Calu3 (cell line): ENCODE measurements around the gene APBA1. TPM values are rescaled to one million over a fixed set of nuclear protein-coding genes. Genes with fewer than 3 reads are reported as not detected.

ENCODE experiments used
- BruUV-seq: library from RNA; stranded (reverse); fragments of 400-500 nt; replicated peaks from 2 replicates; lab custom pipeline; 2021; lab: Mats Ljungman, UMichigan
- CTCF ChIA-PET: fragments of 300-600 bp; sonication (Branson Sonifier 250); formaldehyde crosslinking; loops from one replicate; lab custom pipeline; 2022; ENCODE audit warnings: antibody characterized with exemption; lab: Charles Lee
- DNase-seq: peaks from one replicate; pipeline ENCODE4 v3.0.0; 2022
- H3K27ac Mint-ChIP-seq: one replicate; pipeline ENCODE4 v1.8.0; 2022; ENCODE audit warnings: mixed read lengths; ENCODE audit not compliant: unreplicated experiment
- H3K27me3 Mint-ChIP-seq: one replicate; pipeline ENCODE4 v1.8.0; 2022; ENCODE audit warnings: mixed read lengths; ENCODE audit not compliant: unreplicated experiment
- H3K36me3 Mint-ChIP-seq: one replicate; pipeline ENCODE4 v1.8.0; 2022; ENCODE audit warnings: mild to moderate bottlenecking, moderate library complexity, mixed read lengths; ENCODE audit not compliant: insufficient read depth, unreplicated experiment
- H3K4me1 Mint-ChIP-seq: one replicate; pipeline ENCODE4 v1.8.0; 2022; ENCODE audit warnings: mild to moderate bottlenecking, low read depth, mixed read lengths; ENCODE audit not compliant: unreplicated experiment
- H3K4me3 Mint-ChIP-seq: one replicate; pipeline ENCODE4 v1.8.0; 2022; ENCODE audit warnings: mild to moderate bottlenecking, low read depth, moderate library complexity, mixed read lengths; ENCODE audit not compliant: unreplicated experiment
- H3K9me3 Mint-ChIP-seq: one replicate; pipeline ENCODE4 v1.8.0; 2022; ENCODE audit warnings: low read depth, mixed read lengths; ENCODE audit not compliant: unreplicated experiment
- CTCF ChIP-seq: fragments of 200-600 bp; IDR thresholded peaks from one replicate; pipeline ENCODE4 v1.8.0; 2022; ENCODE audit warnings: antibody characterized with exemption; ENCODE audit not compliant: unreplicated experiment
- intact Hi-C: fragments of 100-400 bp; cut with micrococcal nuclease; formaldehyde crosslinking; loops from one replicate; pipeline ENCODE4 v1.10.0; 2022; ENCODE audit not compliant: unreplicated experiment
- total RNA-seq: library from RNA; stranded (reverse); gene quantifications from 2 replicates; pipeline ENCODE4 v1.2.3, GENCODE V29; 2022

Gene APBA1
- total RNA-seq, 1 experiment from 2014 or later: 4.4 TPM

DNA sequence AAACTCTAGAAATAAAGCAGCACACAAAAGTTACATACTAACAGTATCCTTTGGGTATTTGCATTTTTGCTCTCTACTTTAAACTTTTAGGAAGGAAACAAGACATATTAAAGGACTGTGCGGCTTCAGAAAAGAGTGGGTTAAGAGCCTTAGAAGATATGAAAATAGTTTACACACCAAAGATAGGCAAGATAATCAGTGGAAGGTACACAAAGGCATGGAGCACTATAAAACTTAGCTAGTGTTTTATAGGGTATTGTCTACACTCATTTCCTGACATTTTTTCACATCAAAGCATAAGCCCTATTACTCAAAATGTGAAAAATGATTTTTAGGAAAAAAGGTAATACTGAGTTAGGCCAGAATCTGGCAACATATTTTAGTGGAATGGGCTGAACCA, 43.7 kb upstream of the APBA1 start:
- Mint-ChIP-seq H3K4me3 (no peak overlapping the region), H3K4me1 (no peaks in the 10 kb centered on the region), H3K27ac (no peak overlapping the region), H3K27me3 (no peaks in the 10 kb centered on the region), H3K9me3 (no peaks in the 10 kb centered on the region), H3K36me3 (peaks cover 9% of the 10 kb centered on the region)
- no TSS peak for BruUV-seq
- CTCF ChIA-PET: no interaction called here
- intact Hi-C loops: no loop called here
- TF ChIP-seq CTCF: no peak
- DNase-seq: no peak

DNA sequence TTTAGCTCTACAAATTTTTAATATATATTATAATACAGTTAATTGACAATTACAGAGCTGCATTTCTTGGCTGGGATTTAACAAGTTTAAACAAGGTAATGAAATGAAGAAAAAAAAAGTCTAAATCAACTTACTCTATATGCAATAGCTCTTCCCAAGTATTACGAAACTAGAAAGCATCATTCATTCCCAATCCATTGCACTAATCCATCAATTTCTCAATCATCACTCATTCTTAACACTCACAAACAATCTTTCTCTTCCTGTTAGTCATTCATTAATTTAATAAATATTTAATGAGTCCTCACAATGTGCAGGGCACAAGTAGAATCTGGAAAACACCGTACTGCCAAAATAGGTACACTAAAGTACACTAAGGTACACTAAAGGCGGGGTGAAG, 42.9 kb upstream of the APBA1 start:
- no peaks in the 10 kb centered on the region for H3K9me3 Mint-ChIP-seq
- no peak overlapping the region for H3K27ac Mint-ChIP-seq
- H3K4me1 Mint-ChIP-seq: no peaks in the 10 kb centered on the region
- CTCF ChIA-PET: no interaction called here
- DNase-seq: no peak
- intact Hi-C loops: no loop called here
- no peak overlapping the region for H3K4me3 Mint-ChIP-seq
- no TSS peak for BruUV-seq
- H3K27me3 Mint-ChIP-seq: no peaks in the 10 kb centered on the region
- TF ChIP-seq CTCF: no peak
- peaks cover 9% of the 10 kb centered on the region for H3K36me3 Mint-ChIP-seq

GRCh38 chr9:69697475-69697874, 25.3 kb upstream of the APBA1 start:
- intact Hi-C loops: no loop called here

GRCh38 chr9:69696802-69697201, 24.6 kb upstream of the APBA1 start:
- Mint-ChIP-seq H3K36me3 (no peaks in the 10 kb centered on the region), H3K4me3 (no peak overlapping the region), H3K9me3 (peaks cover 4% of the 10 kb centered on the region), H3K27me3 (no peaks in the 10 kb centered on the region), H3K27ac (no peak overlapping the region), H3K4me1 (no peaks in the 10 kb centered on the region)
- BruUV-seq: no TSS peak
- CTCF ChIA-PET: no interaction called here
- DNase-seq: no peak
- intact Hi-C loops: no loop called here
- TF ChIP-seq CTCF: no peak

More at GRCh38 chr9:69697475-69697874, 25.3 kb upstream of the APBA1 start:
- Mint-ChIP-seq H3K27ac (no peak overlapping the region), H3K4me3 (no peak overlapping the region), H3K4me1 (no peaks in the 10 kb centered on the region), H3K9me3 (peaks cover 4% of the 10 kb centered on the region), H3K36me3 (no peaks in the 10 kb centered on the region), H3K27me3 (no peaks in the 10 kb centered on the region)
- TF ChIP-seq CTCF: no peak
- no peak for DNase-seq
- BruUV-seq: no TSS peak
- CTCF ChIA-PET: no interaction called here
